Measurements from ENCODE around the gene TTLL10. TPM values are rescaled to one million over a fixed set of nuclear protein-coding genes. Genes with fewer than 3 reads are reported as not detected.

The TTLL10 gene
- total and polyA plus RNA-seq, 2 of the 4 experiments (the other 2 are of a cell fraction): not detected

DNA sequence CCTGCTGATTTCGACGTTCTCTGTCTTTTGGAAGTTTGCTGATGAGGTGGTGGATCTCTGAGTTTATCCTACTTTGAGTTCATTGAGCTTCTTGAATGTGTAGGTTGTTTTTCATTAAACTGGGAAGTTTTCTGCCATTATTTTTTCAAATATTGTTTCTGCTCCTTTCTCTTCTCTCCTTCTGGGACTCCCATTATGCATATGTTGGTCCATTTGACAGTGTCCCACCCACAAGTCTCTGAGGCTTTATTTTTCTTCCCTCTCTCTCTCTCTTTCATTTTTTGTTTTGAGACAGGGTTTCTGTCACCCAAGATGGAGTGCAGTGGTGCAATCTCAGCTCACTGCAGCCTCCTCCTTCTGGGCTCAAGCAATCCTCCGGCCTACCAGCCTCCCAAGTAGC lies 21.0 kb downstream of the TTLL10 start:
- Histone ChIP-seq H3K14ac (replicated peaks; ENCODE audit: low read depth, low read length) (no peak overlapping the region), H3K18ac (ENCODE audit: low read depth, low read length) (no peak overlapping the region), H3K4me2 (ENCODE audit: low read depth, low read length) (no peak overlapping the region), H3K4ac (ENCODE audit: low read depth, low read length) (no peak overlapping the region), H2BK20ac (ENCODE audit: low read depth, low read length) (no peak overlapping the region), H3K9me3 (ENCODE audit: control insufficient read depth, insufficient read depth, low read length) (peaks cover 11% of the 10 kb centered on the region), H2AK9ac (replicated peaks; ENCODE audit: low read depth, low read length, poor library complexity) (no peak overlapping the region), H2BK120ac (ENCODE audit: low read depth, low read length) (no peak overlapping the region), H3K4me1 (ENCODE audit: control insufficient read depth, insufficient read depth, low read length) (no peaks in the 10 kb centered on the region), H4K20me1 (ENCODE audit: insufficient read depth, low read length) (no peaks in the 10 kb centered on the region), H2BK15ac (ENCODE audit: low read depth, low read length) (no peak overlapping the region), H3K9ac (ENCODE audit: low read depth, low read length) (no peak overlapping the region), H4K5ac (ENCODE audit: low read depth, low read length) (no peak overlapping the region), H3K9me1 (ENCODE audit: insufficient read depth, low read length) (no peaks in the 10 kb centered on the region), H3K79me1 (ENCODE audit: low read depth in 1 of 2, low read length in 2 of 2) (no peaks in the 10 kb centered on the region), H2AFZ (replicated peaks; ENCODE audit: low read length, poor library complexity) (no peak overlapping the region), H3K23ac (ENCODE audit: low read depth, low read length) (no peak overlapping the region), H3K27me3 (ENCODE audit: control insufficient read depth, insufficient read depth, low read length) (no peaks in the 10 kb centered on the region), H4K8ac (ENCODE audit: low read depth in 2 of 2, low read length in 2 of 2) (no peak overlapping the region), H3K56ac (ENCODE audit: extremely low read depth, insufficient read depth, low read length) (no peak overlapping the region), H4K91ac (ENCODE audit: insufficient read depth, low read depth, low read length) (no peak overlapping the region), H3K4me3 (ENCODE audit: insufficient read depth, low read depth, low read length) (no peak overlapping the region), H2BK5ac (ENCODE audit: low read depth, low read length, poor library complexity, severe bottlenecking) (no peak overlapping the region), H3K27ac (ENCODE audit: insufficient read depth, low read length) (no peak overlapping the region), H2AK5ac (ENCODE audit: low read depth, low read length) (no peak overlapping the region), H3K36me3 (ENCODE audit: control insufficient read depth, insufficient read depth, low read length) (no peaks in the 10 kb centered on the region)
- CTCF ChIA-PET: no interaction called here
- no CpG with 5 or more reads among the region's 3 CpGs for WGBS, 2 experiments (ENCODE audit: extremely low coverage in 2 of 2, insufficient read length in 1 of 2)
- DNase-seq (peak; percentile 8), ATAC-seq (ENCODE audit: low read depth) (no peak)
- no peak for TF ChIP-seq MAZ (IDR thresholded peaks at IDR 0.05; ENCODE audit: borderline replicate concordance, low read depth, low read length)
- TF ChIP-seq, protein P1, sequence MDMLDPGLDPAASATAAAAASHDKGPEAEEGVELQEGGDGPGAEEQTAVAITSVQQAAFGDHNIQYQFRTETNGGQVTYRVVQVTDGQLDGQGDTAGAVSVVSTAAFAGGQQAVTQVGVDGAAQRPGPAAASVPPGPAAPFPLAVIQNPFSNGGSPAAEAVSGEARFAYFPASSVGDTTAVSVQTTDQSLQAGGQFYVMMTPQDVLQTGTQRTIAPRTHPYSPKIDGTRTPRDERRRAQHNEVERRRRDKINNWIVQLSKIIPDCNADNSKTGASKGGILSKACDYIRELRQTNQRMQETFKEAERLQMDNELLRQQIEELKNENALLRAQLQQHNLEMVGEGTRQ (IDR thresholded peaks at IDR 0.05; ENCODE audit: low read depth, low read length): no peak
- TF ChIP-seq CHD1 (IDR thresholded peaks at IDR 0.05; ENCODE audit: low read depth, low read length): no peak
- no peak for TF ChIP-seq SMC3 (IDR thresholded peaks at IDR 0.05; ENCODE audit: low read depth, low read length)
- TF ChIP-seq MXI1 (IDR thresholded peaks at IDR 0.05; ENCODE audit: borderline replicate concordance, low read depth, low read length): no peak
- TF ChIP-seq CTCF (conservative IDR thresholded peaks at IDR 0.05; ENCODE audit: low read depth, low read length): no peak
- TF ChIP-seq RAD21 (IDR thresholded peaks at IDR 0.05; ENCODE audit: low read length): no peak
- TF ChIP-seq NFE2L2 (IDR thresholded peaks at IDR 0.05; ENCODE audit: low read depth, low read length): no peak
- no peak for TF ChIP-seq ELK1 (IDR thresholded peaks at IDR 0.05; ENCODE audit: borderline replicate concordance, low read depth, low read length)
- TF ChIP-seq CEBPB (IDR thresholded peaks at IDR 0.05; ENCODE audit: low read depth, low read length): no peak
- TF ChIP-seq MAFK (IDR thresholded peaks at IDR 0.05; ENCODE audit: low read depth, low read length): no peak
- no peak for TF ChIP-seq POLR2A (IDR thresholded peaks at IDR 0.05; ENCODE audit: low read depth, low read length)
- no peak for TF ChIP-seq RCOR1 (IDR thresholded peaks at IDR 0.05; ENCODE audit: insufficient replicate concordance, low read length)
- TF ChIP-seq BHLHE40 (IDR thresholded peaks at IDR 0.05; ENCODE audit: low read depth, low read length): no peak
- no peak for TF ChIP-seq RFX5 (IDR thresholded peaks at IDR 0.05; ENCODE audit: low read depth, low read length)
- no peak for TF ChIP-seq FOS (IDR thresholded peaks at IDR 0.05; ENCODE audit: low read depth, low read length)
- POLR2A ChIA-PET (ENCODE audit: unreplicated experiment): no interaction called here
- BruUV-seq (replicated peaks): no TSS peak
- in situ Hi-C loops (cut with MboI; ENCODE audit: low sequenced_read_pairs) (no loop called here), dilution Hi-C loops (cut with HindIII; ENCODE audit: low sequenced_read_pairs, unreplicated experiment) (no loop called here), intact Hi-C loops (cut with micrococcal nuclease) (no loop called here)
